Pericardium fibroblast (primary cell): ENCODE data around the gene MGAT4C. TPM values are rescaled to one million over a fixed set of nuclear protein-coding genes. Genes with fewer than 3 reads are reported as not detected.

ENCODE experiments used
- total RNA-seq: library from RNA; depleted of rRNA; stranded (reverse); fragments of >200 nt; gene quantifications from 2 replicates; pipeline ENCODE4 v1.2.3, GENCODE V29; 2015

Gene MGAT4C
- total RNA-seq = 0.09 and 0.35 TPM in 2 replicates

DNA sequence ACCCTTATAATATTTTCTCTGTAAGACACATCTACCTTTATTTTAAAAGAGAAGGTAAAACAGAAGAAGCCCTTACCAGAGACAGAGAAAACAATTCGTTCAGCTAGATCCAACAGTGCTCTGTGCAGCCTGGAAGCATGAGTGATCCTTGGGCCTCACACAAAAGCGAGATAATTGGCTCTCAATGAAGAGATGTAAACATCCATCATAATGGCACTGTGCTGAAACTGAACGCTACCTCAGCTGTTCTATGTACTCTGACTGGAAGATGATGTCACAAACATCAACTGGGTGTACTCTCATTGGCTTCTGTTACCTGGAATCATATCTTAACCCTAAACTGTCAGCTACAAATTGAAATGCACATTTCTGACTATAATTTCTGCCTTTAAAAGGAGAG is at the start of gene MGAT4C:
Gene MGAT4C (minus strand): TSS at position 229 of the 400 bp plus-strand sequence.

